CD4-positive, alpha-beta T cell treated with Interleukin-4 for 1 hour (primary cell): ENCODE measurements around the gene JMY.

Experiments used
- DNase-seq, 2 donors: peaks; one replicate each; pipeline ENCODE4 v3.0.0-alpha.2; 2020 to 2022

Gene JMY

GRCh38 chr5:79235634-79236361 lies at the start of gene JMY:
JMY (plus strand) TSS chr5:79236131; CDS start chr5:79236651, 520 bp downstream.
- peak; percentile 87 to 88 for DNase-seq

GRCh38 chr5:79186455-79186854 lies 49.5 kb upstream of the JMY start:
- no peak for DNase-seq

- no peak for DNase-seq
Observed at GRCh38 chr5:79189439-79190234, 46.3 kb upstream of the JMY start.

GRCh38 chr5:79190235-79190529 lies 45.7 kb upstream of the JMY start:
- DNase-seq, result no peak

GRCh38 chr5:79191457-79191856 lies 44.5 kb upstream of the JMY start:
- DNase-seq, result no peak

- DNase-seq, result no peak
Observed at GRCh38 chr5:79193643-79194042, 42.3 kb upstream of the JMY start.

- peak in 1 of 2 donors; percentile 3 for DNase-seq
Observed at GRCh38 chr5:79200573-79201183, 35.3 kb upstream of the JMY start.

- DNase-seq, result no peak
Observed at GRCh38 chr5:79201206-79201605, 34.7 kb upstream of the JMY start.

- DNase-seq, result no peak
Observed at GRCh38 chr5:79202076-79202475, 33.9 kb upstream of the JMY start.

GRCh38 chr5:79205965-79206364 lies 30.0 kb upstream of the JMY start:
- DNase-seq, result no peak

- DNase-seq, result no peak
Observed at GRCh38 chr5:79206541-79206940, 29.4 kb upstream of the JMY start.

GRCh38 chr5:79209505-79209904 lies 26.4 kb upstream of the JMY start:
- DNase-seq, result no peak

GRCh38 chr5:79224286-79224984 lies 11.5 kb upstream of the JMY start:
- no peak for DNase-seq

GRCh38 chr5:79225026-79225425 lies 10.9 kb upstream of the JMY start:
- no peak for DNase-seq

GRCh38 chr5:79225441-79225840 lies 10.5 kb upstream of the JMY start:
- DNase-seq, result no peak

GRCh38 chr5:79227484-79228025 lies 8.4 kb upstream of the JMY start:
- DNase-seq, result no peak

GRCh38 chr5:79229357-79230174 lies 6.4 kb upstream of the JMY start:
- peak; percentile 26 to 54 for DNase-seq

GRCh38 chr5:79235261-79235633 lies 684 bp upstream of the JMY start:
- peak in 1 of 2 donors; percentile 41 for DNase-seq

GRCh38 chr5:79236362-79236969 lies 535 bp downstream of the JMY start:
- DNase-seq, result peak in 1 of 2 donors; percentile 13

GRCh38 chr5:79236970-79237739 lies 1.2 kb downstream of the JMY start:
- DNase-seq, result peak; percentile 21 to 36
